HL-60 (cell line): ENCODE results near the gene TEX52.

ENCODE experiments used
- GABPA ChIP-seq: IDR thresholded peaks from 2 replicates; pipeline ENCODE4 v1.6.1; 2012; ENCODE audit warnings: low read depth
- POLR2AphosphoS5 ChIP-seq: IDR thresholded peaks from 2 replicates; pipeline ENCODE4 v1.6.1; 2012; ENCODE audit warnings: low read depth
- TF ChIP-seq, protein P1 (sequence below): IDR thresholded peaks from one replicate; pipeline ENCODE4 v1.5.1; 2011; ENCODE audit warnings: low read length, control low read depth, inconsistent platforms; ENCODE audit not compliant: insufficient read depth
- TF ChIP-seq, protein P2 (sequence below): IDR thresholded peaks from 2 replicates; pipeline ENCODE4 v1.6.1; 2012; ENCODE audit warnings: low read depth; ENCODE audit not compliant: insufficient replicate concordance

DNA sequence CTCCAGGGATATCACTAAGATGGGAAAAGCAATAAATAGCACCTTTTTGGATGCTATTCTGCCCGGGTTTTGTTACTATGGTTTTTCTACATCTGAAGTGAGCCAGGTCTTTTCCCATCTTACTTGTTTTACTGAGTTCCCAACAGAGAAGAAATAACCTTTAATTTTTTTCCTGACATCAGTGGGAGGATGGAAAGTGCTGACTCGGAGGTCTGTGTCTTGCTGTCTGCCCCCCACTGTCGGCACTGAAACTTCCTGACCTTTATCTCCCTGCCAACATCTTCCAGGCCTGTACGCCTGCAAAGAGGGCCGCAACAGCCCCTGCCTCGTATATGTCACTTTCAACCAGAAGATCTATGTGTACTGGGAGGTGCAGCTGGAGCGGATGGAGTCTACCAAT lies 33.4 kb downstream of the TEX52 start:
- TF ChIP-seq POLR2AphosphoS5 (no peak), GABPA (no peak)
- TF ChIP-seq, protein P1, sequence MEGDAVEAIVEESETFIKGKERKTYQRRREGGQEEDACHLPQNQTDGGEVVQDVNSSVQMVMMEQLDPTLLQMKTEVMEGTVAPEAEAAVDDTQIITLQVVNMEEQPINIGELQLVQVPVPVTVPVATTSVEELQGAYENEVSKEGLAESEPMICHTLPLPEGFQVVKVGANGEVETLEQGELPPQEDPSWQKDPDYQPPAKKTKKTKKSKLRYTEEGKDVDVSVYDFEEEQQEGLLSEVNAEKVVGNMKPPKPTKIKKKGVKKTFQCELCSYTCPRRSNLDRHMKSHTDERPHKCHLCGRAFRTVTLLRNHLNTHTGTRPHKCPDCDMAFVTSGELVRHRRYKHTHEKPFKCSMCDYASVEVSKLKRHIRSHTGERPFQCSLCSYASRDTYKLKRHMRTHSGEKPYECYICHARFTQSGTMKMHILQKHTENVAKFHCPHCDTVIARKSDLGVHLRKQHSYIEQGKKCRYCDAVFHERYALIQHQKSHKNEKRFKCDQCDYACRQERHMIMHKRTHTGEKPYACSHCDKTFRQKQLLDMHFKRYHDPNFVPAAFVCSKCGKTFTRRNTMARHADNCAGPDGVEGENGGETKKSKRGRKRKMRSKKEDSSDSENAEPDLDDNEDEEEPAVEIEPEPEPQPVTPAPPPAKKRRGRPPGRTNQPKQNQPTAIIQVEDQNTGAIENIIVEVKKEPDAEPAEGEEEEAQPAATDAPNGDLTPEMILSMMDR = no peak
- TF ChIP-seq, protein P2, sequence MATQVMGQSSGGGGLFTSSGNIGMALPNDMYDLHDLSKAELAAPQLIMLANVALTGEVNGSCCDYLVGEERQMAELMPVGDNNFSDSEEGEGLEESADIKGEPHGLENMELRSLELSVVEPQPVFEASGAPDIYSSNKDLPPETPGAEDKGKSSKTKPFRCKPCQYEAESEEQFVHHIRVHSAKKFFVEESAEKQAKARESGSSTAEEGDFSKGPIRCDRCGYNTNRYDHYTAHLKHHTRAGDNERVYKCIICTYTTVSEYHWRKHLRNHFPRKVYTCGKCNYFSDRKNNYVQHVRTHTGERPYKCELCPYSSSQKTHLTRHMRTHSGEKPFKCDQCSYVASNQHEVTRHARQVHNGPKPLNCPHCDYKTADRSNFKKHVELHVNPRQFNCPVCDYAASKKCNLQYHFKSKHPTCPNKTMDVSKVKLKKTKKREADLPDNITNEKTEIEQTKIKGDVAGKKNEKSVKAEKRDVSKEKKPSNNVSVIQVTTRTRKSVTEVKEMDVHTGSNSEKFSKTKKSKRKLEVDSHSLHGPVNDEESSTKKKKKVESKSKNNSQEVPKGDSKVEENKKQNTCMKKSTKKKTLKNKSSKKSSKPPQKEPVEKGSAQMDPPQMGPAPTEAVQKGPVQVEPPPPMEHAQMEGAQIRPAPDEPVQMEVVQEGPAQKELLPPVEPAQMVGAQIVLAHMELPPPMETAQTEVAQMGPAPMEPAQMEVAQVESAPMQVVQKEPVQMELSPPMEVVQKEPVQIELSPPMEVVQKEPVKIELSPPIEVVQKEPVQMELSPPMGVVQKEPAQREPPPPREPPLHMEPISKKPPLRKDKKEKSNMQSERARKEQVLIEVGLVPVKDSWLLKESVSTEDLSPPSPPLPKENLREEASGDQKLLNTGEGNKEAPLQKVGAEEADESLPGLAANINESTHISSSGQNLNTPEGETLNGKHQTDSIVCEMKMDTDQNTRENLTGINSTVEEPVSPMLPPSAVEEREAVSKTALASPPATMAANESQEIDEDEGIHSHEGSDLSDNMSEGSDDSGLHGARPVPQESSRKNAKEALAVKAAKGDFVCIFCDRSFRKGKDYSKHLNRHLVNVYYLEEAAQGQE = no peak
